ENCODE measurements around the gene ARHGAP8. TPM values are rescaled to one million over a fixed set of nuclear protein-coding genes. Genes with fewer than 3 reads are reported as not detected.

The ARHGAP8 gene
- total and polyA plus RNA-seq, 2 donors (not counting 1 experiment from before 2014, with no cell fraction given), result 0.37 TPM; not detected in 1

DNA sequence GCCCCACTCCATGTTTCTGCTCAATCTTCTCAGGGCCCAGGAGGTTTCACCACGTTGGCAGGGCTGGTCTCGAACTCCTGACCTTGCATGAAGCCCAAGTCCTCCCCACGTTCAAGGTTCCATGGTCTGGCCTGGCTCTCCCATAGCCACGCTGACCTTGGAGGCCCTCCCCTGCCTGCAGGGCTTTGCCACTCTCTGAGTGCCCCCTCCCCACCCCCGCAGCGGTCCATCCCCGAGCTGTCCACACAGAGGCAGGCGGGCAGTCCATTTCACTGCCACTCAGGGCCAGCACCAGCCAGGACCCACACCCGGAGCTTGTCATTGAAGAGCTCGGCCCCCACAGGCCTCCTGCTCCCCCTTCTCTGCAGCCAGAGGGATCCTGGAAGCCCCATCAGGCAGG is 30.7 kb downstream of the ARHGAP8 start:
- H3K27ac ChIP-seq (ENCODE audit: low read length in 2 of 2), result no peak overlapping the region
- WGBS (ENCODE audit: insufficient coverage), result 74% methylated on average over 10 of the region's 10 CpGs
- no peaks in the 10 kb centered on the region for H3K79me2 ChIP-seq (ENCODE audit: control insufficient read depth, insufficient read depth, low read length)
- H2AFZ ChIP-seq (ENCODE audit: insufficient read depth, low read depth, low read length, poor library complexity, severe bottlenecking), result no peak overlapping the region
- no peak for DNase-seq
- no peaks in the 10 kb centered on the region for H4K20me1 ChIP-seq (ENCODE audit: control insufficient read depth, insufficient read depth, low read length, poor library complexity, severe bottlenecking)
- Mint-ChIP-seq H3K4me1 (no peaks in the 10 kb centered on the region), H3K9me3 (ENCODE audit: insufficient read depth) (no peaks in the 10 kb centered on the region), H3K27me3 (peaks cover 15% of the 10 kb centered on the region), H3K4me3 (no peak overlapping the region), H3K27ac (no peak overlapping the region)
- no peaks in the 10 kb centered on the region for H3K36me3 ChIP-seq (replicated peaks in 1 of 2; ENCODE audit: control extremely low read depth in 1 of 2, control insufficient read depth in 1 of 2, extremely low read depth in 1 of 2, insufficient read depth in 2 of 2, low read length in 1 of 2)
- H3K9me3 ChIP-seq (ENCODE audit: control extremely low read depth in 1 of 3, control insufficient read depth in 2 of 3, insufficient read depth in 1 of 3, low read length in 2 of 3), result peaks cover 0 to 6% (median 0%) of the 10 kb centered on the region in 3 donors
- H3K9ac ChIP-seq (ENCODE audit: low read length), result no peak overlapping the region
- TF ChIP-seq EZH2 (IDR thresholded peaks at IDR 0.05; ENCODE audit: borderline replicate concordance, insufficient read depth, low read depth, low read length, poor library complexity, severe bottlenecking), result no peak
- TF ChIP-seq, protein P1, sequence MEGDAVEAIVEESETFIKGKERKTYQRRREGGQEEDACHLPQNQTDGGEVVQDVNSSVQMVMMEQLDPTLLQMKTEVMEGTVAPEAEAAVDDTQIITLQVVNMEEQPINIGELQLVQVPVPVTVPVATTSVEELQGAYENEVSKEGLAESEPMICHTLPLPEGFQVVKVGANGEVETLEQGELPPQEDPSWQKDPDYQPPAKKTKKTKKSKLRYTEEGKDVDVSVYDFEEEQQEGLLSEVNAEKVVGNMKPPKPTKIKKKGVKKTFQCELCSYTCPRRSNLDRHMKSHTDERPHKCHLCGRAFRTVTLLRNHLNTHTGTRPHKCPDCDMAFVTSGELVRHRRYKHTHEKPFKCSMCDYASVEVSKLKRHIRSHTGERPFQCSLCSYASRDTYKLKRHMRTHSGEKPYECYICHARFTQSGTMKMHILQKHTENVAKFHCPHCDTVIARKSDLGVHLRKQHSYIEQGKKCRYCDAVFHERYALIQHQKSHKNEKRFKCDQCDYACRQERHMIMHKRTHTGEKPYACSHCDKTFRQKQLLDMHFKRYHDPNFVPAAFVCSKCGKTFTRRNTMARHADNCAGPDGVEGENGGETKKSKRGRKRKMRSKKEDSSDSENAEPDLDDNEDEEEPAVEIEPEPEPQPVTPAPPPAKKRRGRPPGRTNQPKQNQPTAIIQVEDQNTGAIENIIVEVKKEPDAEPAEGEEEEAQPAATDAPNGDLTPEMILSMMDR (IDR thresholded peaks at IDR 0.05), result no peak
- H3K4me3 ChIP-seq (ENCODE audit: control extremely low read depth in 1 of 5, extremely low read depth in 1 of 5, insufficient read depth in 1 of 5, low read depth in 2 of 5, low read length in 4 of 5), result no peak overlapping the region
- ChIA-PET CTCF (no interaction called here), POLR2A (no interaction called here)
- H3K4me1 ChIP-seq (ENCODE audit: control insufficient read depth in 2 of 2, insufficient read depth in 2 of 2, low read length in 2 of 2), result no peaks in the 10 kb centered on the region
- ATAC-seq (ENCODE audit: low read depth), result no peak
- no peaks in the 10 kb centered on the region for H3K27me3 ChIP-seq (replicated peaks in 1 of 4; ENCODE audit: control extremely low read depth in 1 of 4, control insufficient read depth in 3 of 4, insufficient read depth in 4 of 4, low read length in 3 of 4)
- intact Hi-C loops (cut with micrococcal nuclease), result no loop called here
- H3K4me2 ChIP-seq (replicated peaks; ENCODE audit: low read depth, low read length, poor library complexity, severe bottlenecking), result no peak overlapping the region

DNA sequence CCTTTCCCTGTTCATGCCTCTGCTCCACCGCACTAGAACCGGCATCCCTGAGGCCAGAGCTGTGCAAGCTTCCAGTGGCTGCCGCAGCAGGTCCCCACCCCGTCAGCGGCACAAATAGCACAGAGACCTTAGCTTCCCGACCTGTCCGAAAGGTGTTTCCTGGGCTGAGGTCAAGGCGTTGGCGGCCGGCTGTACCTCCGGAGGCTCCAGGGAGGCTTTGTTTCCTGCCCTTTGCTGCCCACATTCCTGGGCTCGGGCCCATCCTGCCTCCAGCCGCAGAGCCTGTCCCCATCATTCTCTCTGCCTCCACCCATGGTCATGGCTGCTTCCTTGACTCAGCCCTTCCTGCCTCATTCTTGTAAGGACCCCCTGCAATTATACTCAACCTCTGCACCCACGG is 31.2 kb downstream of the ARHGAP8 start:
- H3K9ac ChIP-seq (ENCODE audit: low read length), result no peak overlapping the region
- H4K20me1 ChIP-seq (ENCODE audit: control insufficient read depth, insufficient read depth, low read length, poor library complexity, severe bottlenecking), result no peaks in the 10 kb centered on the region
- H3K9me3 Mint-ChIP-seq (ENCODE audit: insufficient read depth), result no peaks in the 10 kb centered on the region
- H3K79me2 ChIP-seq (ENCODE audit: control insufficient read depth, insufficient read depth, low read length), result no peaks in the 10 kb centered on the region
- ChIA-PET POLR2A (no interaction called here), CTCF (no interaction called here)
- H3K27me3 Mint-ChIP-seq, result peaks cover 15% of the 10 kb centered on the region
- no peaks in the 10 kb centered on the region for H3K4me1 ChIP-seq (ENCODE audit: control insufficient read depth in 2 of 2, insufficient read depth in 2 of 2, low read length in 2 of 2)
- DNase-seq, result no peak
- H3K27me3 ChIP-seq (replicated peaks in 1 of 4; ENCODE audit: control extremely low read depth in 1 of 4, control insufficient read depth in 3 of 4, insufficient read depth in 4 of 4, low read length in 3 of 4), result no peaks in the 10 kb centered on the region
- intact Hi-C loops (cut with micrococcal nuclease), result no loop called here
- H3K4me1 Mint-ChIP-seq, result no peaks in the 10 kb centered on the region
- no peak overlapping the region for H2AFZ ChIP-seq (ENCODE audit: insufficient read depth, low read depth, low read length, poor library complexity, severe bottlenecking)
- H3K27ac ChIP-seq (ENCODE audit: low read length in 2 of 2), result no peak overlapping the region
- WGBS (ENCODE audit: insufficient coverage), result 46% methylated on average over 14 of the region's 14 CpGs
- no peak for ATAC-seq (ENCODE audit: low read depth)
- H3K27ac Mint-ChIP-seq, result no peak overlapping the region
- H3K4me3 Mint-ChIP-seq, result no peak overlapping the region
- peaks cover 0 to 6% (median 0%) of the 10 kb centered on the region in 3 donors for H3K9me3 ChIP-seq (ENCODE audit: control extremely low read depth in 1 of 3, control insufficient read depth in 2 of 3, insufficient read depth in 1 of 3, low read length in 2 of 3)
- H3K36me3 ChIP-seq (replicated peaks in 1 of 2; ENCODE audit: control extremely low read depth in 1 of 2, control insufficient read depth in 1 of 2, extremely low read depth in 1 of 2, insufficient read depth in 2 of 2, low read length in 1 of 2), result no peaks in the 10 kb centered on the region
- H3K4me2 ChIP-seq (replicated peaks; ENCODE audit: low read depth, low read length, poor library complexity, severe bottlenecking), result no peak overlapping the region
- TF ChIP-seq EZH2 (IDR thresholded peaks at IDR 0.05; ENCODE audit: borderline replicate concordance, insufficient read depth, low read depth, low read length, poor library complexity, severe bottlenecking), result no peak
- TF ChIP-seq, protein P1 (IDR thresholded peaks at IDR 0.05), result no peak
- no peak overlapping the region for H3K4me3 ChIP-seq (ENCODE audit: control extremely low read depth in 1 of 5, extremely low read depth in 1 of 5, insufficient read depth in 1 of 5, low read depth in 2 of 5, low read length in 4 of 5)

Measured in B cell (primary cell).